AG09309 (cell line): ENCODE results near the gene SERPINE3.

Source experiments
- DNase-seq: peaks from one replicate; pipeline ENCODE4 v3.0.0-alpha.2; 2010; ENCODE audit warnings: low read depth
- H3K4me3 ChIP-seq: 2 replicates; pipeline ENCODE4 v1.5.1; 2011; ENCODE audit warnings: mild to moderate bottlenecking, low read depth, low read length, moderate library complexity; ENCODE audit not compliant: control insufficient read depth
- CTCF ChIP-seq: IDR thresholded peaks from 2 replicates; pipeline ENCODE4 v1.5.1; 2011; ENCODE audit warnings: mild to moderate bottlenecking, low read depth, low read length, inconsistent platforms; ENCODE audit not compliant: insufficient read depth, control insufficient read depth; ENCODE audit errors: missing control alignments

Gene SERPINE3

GRCh38 chr13:51349016-51349415 is 9.5 kb downstream of the SERPINE3 start:
- TF ChIP-seq CTCF, result no peak
- no peak overlapping the region for H3K4me3 ChIP-seq
- DNase-seq, result no peak

GRCh38 chr13:51355217-51355616 is 15.7 kb downstream of the SERPINE3 start:
- no peak for DNase-seq
- TF ChIP-seq CTCF, result no peak
- no peak overlapping the region for H3K4me3 ChIP-seq

GRCh38 chr13:51357928-51358595 is 18.6 kb downstream of the SERPINE3 start:
- no peak for DNase-seq
- TF ChIP-seq CTCF, result no peak
- no peak overlapping the region for H3K4me3 ChIP-seq

GRCh38 chr13:51359352-51359751 is 19.9 kb downstream of the SERPINE3 start:
- TF ChIP-seq CTCF, result no peak
- no peak for DNase-seq
- H3K4me3 ChIP-seq, result no peak overlapping the region

- H3K4me3 ChIP-seq, result no peak overlapping the region
- no peak for DNase-seq
- TF ChIP-seq CTCF, result no peak
These were observed 21.0 kb downstream of the SERPINE3 start for GRCh38 chr13:51360489-51360888.

- no peak for DNase-seq
- no peak overlapping the region for H3K4me3 ChIP-seq
- TF ChIP-seq CTCF, result no peak
These were observed 21.6 kb downstream of the SERPINE3 start for GRCh38 chr13:51361106-51361505.
